Mucosa of descending colon (tissue), 3 donors: ENCODE data around the gene NAMPT. TPM values are rescaled to one million over a fixed set of nuclear protein-coding genes. Genes with fewer than 3 reads are reported as not detected.

Experiments
- ATAC-seq: fragments of 200-7000 bp; cut with Tn5 transposase; one replicate; pipeline ENCODE4 v1.9.1; 2020; ENCODE audit warnings: mild to moderate bottlenecking, moderate library complexity
- DNase-seq, 3 donors: peaks; one replicate each; pipeline ENCODE4 v3.0.0-alpha.2; 2020
- H3K36me3 ChIP-seq: fragments of 200-600 bp; one replicate; pipeline ENCODE4 v1.8.0; 2021; ENCODE audit warnings: low read depth, mild to moderate bottlenecking
- H3K4me1 ChIP-seq: fragments of 200-600 bp; one replicate; pipeline ENCODE4 v1.8.0; 2021; ENCODE audit warnings: low read depth, mild to moderate bottlenecking
- H3K4me3 ChIP-seq: fragments of 200-600 bp; one replicate; pipeline ENCODE4 v1.8.0; 2021; ENCODE audit warnings: mild to moderate bottlenecking
- H3K9me3 ChIP-seq: fragments of 200-600 bp; one replicate; pipeline ENCODE4 v1.8.0; 2021; ENCODE audit warnings: mild to moderate bottlenecking
- CTCF ChIP-seq: fragments of 200-600 bp; IDR thresholded peaks from one replicate; pipeline ENCODE4 v1.8.0; 2022; ENCODE audit warnings: antibody characterized with exemption, mild to moderate bottlenecking
- intact Hi-C, 2 donors: fragments of 100-400 bp; cut with DNase I in 1 of 2; cut with micrococcal nuclease in 1 of 2; formaldehyde crosslinking; loops; one replicate each; pipeline versions ENCODE4 v1.11.0 to v1.11.1; 2022; cut with DNase I, micrococcal nuclease
- total RNA-seq, 3 donors: library from RNA; stranded (reverse); fragmentation: NEBNext Ultra II Directional in 2 of 3; extraction: Animal tissue kit (Norgen Biotek cat#: 25700) in 2 of 3; gene quantifications; one replicate each; pipeline versions ENCODE4 v1.2.1 to v1.2.4, GENCODE V29; 2021 to 2023
- donor health status: DM: no; HTN: no; CAD: no; lungs with moderate emphysema.
- donor health status: DM: no; HTN: no; CAD: no.
- donor health status: DM: no; HTN: yes; CAD: no.

NAMPT gene
- total RNA-seq, 3 donors from 2014 or later, result 102 to 206 (median 118) TPM

- H3K4me1 ChIP-seq, result peaks cover 3% of the 10 kb centered on the region
- ATAC-seq, result no peak
- no peaks in the 10 kb centered on the region for H3K36me3 ChIP-seq
- no peak overlapping the region for H3K4me3 ChIP-seq
- no peak for DNase-seq
- intact Hi-C loops, result no loop called here
- TF ChIP-seq CTCF, result no peak
- no peaks in the 10 kb centered on the region for H3K9me3 ChIP-seq
Observed at GRCh38 chr7:106316947-106317346, 32.2 kb upstream of the NAMPT start.

GRCh38 chr7:106314875-106315274, 30.1 kb upstream of the NAMPT start:
- no peaks in the 10 kb centered on the region for H3K9me3 ChIP-seq
- peaks cover 3% of the 10 kb centered on the region for H3K4me1 ChIP-seq
- DNase-seq (no peak), ATAC-seq (no peak)
- intact Hi-C loops, result no loop called here
- H3K4me3 ChIP-seq, result no peak overlapping the region
- no peaks in the 10 kb centered on the region for H3K36me3 ChIP-seq
- no peak for TF ChIP-seq CTCF

GRCh38 chr7:106313966-106314365, 29.2 kb upstream of the NAMPT start:
- no peaks in the 10 kb centered on the region for H3K36me3 ChIP-seq
- H3K4me1 ChIP-seq, result peaks cover 3% of the 10 kb centered on the region
- DNase-seq (no peak), ATAC-seq (peak; percentile 64)
- no peak for TF ChIP-seq CTCF
- intact Hi-C loops, result no loop called here
- no peaks in the 10 kb centered on the region for H3K9me3 ChIP-seq
- no peak overlapping the region for H3K4me3 ChIP-seq

GRCh38 chr7:106313456-106313901, 28.7 kb upstream of the NAMPT start:
- H3K9me3 ChIP-seq, result no peaks in the 10 kb centered on the region
- no peak overlapping the region for H3K4me3 ChIP-seq
- ATAC-seq, result peak; percentile 51
- no peak for DNase-seq
- no peaks in the 10 kb centered on the region for H3K36me3 ChIP-seq
- peaks cover 3% of the 10 kb centered on the region for H3K4me1 ChIP-seq
- intact Hi-C loops, result no loop called here
- TF ChIP-seq CTCF, result no peak

- no peak for TF ChIP-seq CTCF
- Histone ChIP-seq H3K4me1 (peaks cover 3% of the 10 kb centered on the region), H3K9me3 (no peaks in the 10 kb centered on the region), H3K4me3 (no peak overlapping the region), H3K36me3 (no peaks in the 10 kb centered on the region)
- intact Hi-C loops, result no loop called here
- ATAC-seq (no peak), DNase-seq (no peak)
Observed at GRCh38 chr7:106312906-106313305, 28.1 kb upstream of the NAMPT start.
